GM19193 (cell line): ENCODE measurements around the gene BANP.

Source experiments
- POLR2A ChIP-seq: IDR thresholded peaks from 4 replicates; pipeline ENCODE4 v1.6.1; 2011; ENCODE audit not compliant: insufficient read depth, insufficient read length; ENCODE audit errors: extremely low read depth

The BANP gene

DNA sequence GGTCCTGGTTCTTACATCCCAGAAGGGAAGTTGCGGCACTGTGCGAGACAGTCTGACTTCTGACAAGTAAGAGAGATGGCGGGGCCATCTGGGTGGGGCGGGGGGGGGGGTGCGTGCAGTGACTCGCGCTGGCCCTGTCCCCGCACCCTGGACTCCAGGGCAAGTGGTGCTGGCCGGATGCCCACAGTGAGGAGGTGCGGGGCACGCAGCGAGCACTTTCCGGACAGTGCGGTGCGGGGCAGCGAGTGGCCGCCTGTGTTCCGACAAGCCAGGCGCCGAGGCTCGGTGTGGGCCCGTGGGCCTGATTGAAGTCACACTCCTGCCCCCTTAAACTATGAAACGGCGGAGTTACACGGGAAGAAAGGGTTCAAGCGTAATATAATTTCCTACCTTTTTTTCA lies 106.4 kb downstream of the BANP start:
- no peak for TF ChIP-seq POLR2A

DNA sequence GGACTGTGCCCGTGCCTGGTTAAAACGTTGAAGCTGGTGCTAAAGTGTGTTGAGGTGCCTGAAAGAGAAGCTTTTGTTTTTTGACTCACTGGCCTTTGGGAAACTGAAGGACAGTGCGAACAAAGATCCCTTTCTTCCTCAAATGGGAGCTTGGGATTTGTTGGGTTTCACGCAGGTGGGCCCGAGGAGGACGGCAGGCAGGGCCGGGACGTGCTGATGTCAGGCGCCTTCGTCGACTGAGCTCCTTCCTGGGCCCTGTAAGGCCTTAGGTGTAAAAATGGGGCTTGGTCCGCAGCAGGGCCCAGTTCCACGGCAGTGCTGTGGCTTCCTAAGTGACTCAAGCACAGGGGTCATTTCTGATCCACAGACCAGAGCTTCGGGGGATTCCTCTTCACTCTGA lies 106.9 kb downstream of the BANP start:
- no peak for TF ChIP-seq POLR2A

- TF ChIP-seq POLR2A: no peak
Observed at GRCh38 chr16:88058817-88059216, 107.6 kb downstream of the BANP start.

GRCh38 chr16:88059701-88060386 lies 108.6 kb downstream of the BANP start:
- TF ChIP-seq POLR2A: no peak

DNA sequence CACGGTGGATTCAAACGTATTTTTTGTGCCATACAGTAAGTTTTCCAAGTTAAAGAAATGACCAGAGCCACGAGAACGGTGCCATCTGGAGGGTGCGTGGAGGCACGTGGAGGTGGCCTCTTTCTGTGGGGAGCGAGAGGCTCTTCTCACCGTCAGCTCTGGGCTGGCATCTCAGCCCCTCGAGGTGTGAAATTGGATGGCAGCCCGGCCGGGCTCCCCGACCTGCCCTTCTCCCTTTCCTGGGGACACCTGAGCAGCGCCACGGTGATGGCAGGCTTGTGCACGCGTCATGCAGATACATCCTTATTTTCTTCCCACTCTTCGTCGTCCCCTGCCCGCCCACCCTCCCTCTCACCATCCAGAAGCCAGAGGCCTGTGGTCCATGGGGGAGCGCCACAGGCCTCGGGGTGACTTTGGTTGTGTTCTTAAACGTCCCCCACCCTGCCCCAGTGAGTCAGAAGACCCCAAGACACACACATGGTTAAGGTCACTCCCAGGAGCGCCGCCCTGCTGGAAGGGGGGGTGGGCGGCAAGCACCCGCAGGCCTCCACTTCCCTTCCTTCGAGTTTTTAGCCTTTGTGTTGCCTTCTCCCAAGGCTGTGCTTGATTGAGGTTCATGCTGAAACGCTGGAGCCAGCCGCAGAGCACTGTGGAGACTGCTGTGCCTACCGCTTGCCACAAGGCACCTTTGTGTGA lies 109.4 kb downstream of the BANP start:
- TF ChIP-seq POLR2A: no peak

DNA sequence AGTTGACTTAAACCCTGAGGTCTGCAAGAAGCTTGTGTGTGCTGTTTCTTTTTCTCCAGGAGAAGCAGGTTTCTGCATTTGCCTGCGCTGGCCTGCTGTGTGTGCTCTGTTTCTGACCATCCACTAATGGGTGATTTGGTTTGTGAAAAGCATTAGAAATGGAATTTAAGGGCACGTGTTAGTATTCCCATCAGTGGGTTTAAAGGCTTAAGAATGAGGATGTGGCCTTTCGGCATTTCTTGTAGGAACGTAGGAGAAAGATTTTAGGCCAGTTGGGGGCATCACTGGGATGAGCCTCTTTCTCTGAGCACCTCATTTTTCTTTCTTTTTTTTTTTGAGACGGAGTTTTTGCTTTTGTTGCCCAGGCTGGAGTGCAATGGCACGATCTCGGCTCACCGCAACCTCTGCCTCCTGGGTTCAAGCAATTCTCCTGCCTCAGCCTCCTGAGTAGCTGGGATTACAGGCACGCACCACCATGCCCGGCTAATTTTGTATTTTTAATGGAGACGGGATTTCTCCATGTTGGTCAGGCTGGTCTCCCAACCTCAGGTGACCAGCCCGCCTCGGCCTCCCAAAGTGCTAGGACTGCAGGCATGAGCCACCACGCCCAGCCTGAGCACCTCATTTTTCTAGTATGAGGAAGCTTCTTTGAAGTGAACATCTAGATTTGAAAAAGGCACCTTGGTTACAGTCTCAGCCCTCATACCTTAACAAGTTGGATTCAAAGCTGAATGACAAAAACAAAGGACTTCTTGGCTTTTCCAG lies 110.3 kb downstream of the BANP start:
- TF ChIP-seq POLR2A: no peak

GRCh38 chr16:88062341-88063210 lies 111.3 kb downstream of the BANP start:
- no peak for TF ChIP-seq POLR2A

DNA sequence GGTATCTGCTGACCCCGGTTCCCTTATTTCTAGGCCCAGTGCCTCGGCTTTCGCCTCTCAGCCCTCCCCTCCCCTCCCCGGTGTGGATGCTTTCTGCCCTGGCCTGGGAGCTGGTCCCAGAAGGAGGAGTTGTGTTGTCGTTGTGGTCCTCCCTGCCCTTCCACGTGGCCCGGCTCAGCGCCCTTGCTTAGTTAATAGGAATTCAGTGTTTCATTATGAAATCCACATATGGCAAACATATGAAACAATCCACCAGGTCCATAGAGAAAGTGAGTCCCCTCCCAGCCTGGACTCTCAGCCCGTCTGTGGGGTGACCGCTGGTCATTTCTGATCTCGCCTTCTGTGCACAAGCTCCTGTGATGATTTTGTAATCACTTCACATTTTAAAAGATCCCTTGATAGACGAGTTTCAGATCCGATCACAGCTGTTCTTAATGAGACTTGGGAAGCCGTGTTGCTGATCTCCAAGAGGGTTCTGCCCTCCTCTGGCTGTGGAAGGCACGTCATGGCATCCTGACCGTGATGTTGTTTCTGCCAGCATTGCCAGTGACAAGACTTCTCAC lies 112.1 kb downstream of the BANP start:
- TF ChIP-seq POLR2A: no peak

GRCh38 chr16:88064011-88064888 lies 113.0 kb downstream of the BANP start:
- TF ChIP-seq POLR2A: no peak

DNA sequence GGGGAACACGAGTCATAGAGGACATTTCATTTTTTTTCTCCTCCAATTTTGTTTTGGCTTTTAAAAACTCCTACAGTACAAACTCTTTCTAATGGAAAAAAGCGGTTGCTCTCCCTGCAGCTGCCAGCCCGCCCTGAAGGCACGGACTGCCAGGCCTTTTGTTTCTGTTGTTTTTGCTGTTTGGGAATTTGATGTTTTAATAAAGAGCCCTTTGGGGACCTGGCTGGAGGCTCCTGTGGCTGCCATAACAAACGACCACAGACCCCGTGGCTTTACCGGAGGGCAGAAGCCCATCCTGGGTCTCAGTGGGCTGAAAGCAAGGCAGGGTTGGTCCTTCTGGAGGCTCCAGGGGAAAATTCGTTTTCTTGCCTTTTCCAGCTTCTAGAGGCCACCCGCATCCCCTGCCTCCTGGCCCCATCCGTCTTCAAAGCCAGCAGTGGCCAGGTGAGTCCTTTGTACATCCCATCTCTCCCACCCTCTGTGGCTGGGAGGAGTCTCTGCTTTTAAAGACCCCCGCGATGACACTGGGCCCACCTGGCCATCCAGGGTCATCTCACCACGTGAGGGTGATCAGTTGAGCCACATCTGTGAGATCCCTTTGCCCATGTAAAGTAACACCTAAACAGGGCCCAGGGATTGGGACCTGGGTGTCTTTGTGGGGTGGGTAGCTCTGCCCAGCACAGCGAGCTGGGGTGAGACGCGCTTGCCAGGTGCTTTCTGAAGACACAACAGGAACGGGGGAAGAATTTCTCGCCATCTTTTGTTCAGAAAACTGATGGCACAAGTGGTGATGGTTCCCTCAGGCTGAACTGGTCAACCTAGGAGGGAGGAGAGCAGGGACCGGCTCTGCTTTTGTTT lies 113.9 kb downstream of the BANP start:
- TF ChIP-seq POLR2A: no peak

GRCh38 chr16:88065747-88066142 lies 114.5 kb downstream of the BANP start:
- no peak for TF ChIP-seq POLR2A

GRCh38 chr16:88066234-88066633 lies 115.0 kb downstream of the BANP start:
- TF ChIP-seq POLR2A: no peak

GRCh38 chr16:88066680-88067529 lies 115.7 kb downstream of the BANP start:
- TF ChIP-seq POLR2A: no peak
